ENCODE measurements around the gene RBMS1. TPM values are rescaled to one million over a fixed set of nuclear protein-coding genes. Genes with fewer than 3 reads are reported as not detected.

Gene RBMS1
- total and polyA plus RNA-seq, 2 of the 13 experiments (the other 11 are each of a cell fraction or from before 2014, with no cell fraction given) = 55.5 to 110 TPM

DNA sequence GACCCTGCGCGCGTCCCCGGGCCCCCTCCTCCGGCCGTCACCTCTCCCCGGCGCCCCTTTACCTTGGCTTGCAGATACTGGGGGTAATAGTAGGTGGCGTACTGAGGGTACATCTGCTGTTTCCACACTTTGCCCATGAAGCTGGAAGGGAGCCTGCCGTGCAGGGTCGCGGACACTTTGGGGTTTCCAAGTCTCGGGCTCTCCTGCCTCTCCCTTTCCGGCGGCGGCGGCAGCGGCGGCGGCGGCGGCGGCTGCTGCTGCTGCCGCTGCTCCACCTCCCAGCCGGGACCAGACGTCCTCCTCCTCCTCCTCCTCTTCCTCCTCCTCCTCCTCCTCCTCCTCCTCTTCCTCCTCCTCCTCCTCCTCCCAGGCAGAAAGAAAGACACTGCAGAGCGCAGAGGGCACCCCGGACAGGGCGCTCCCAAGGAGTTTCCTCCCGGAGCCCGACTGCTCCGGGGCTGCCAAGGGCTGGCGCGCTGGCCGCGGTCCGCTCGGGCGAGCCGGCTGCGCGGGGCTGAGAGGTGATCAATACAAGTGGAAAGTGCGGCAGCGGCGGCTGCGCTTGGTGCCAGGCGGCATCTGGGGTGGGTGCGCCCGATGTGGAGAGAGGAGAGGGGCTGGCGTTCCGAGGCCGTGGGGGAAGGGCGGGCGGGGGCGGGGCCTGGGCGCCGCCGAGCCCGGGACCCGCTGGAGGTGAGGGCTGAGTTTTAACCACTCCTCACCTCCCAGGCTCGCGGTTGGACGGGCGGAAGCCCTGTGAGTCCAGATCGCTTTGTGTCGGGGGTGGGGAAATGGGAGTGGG lies at the start of gene RBMS1 (continued):
- TF ChIP-seq, protein P1, sequence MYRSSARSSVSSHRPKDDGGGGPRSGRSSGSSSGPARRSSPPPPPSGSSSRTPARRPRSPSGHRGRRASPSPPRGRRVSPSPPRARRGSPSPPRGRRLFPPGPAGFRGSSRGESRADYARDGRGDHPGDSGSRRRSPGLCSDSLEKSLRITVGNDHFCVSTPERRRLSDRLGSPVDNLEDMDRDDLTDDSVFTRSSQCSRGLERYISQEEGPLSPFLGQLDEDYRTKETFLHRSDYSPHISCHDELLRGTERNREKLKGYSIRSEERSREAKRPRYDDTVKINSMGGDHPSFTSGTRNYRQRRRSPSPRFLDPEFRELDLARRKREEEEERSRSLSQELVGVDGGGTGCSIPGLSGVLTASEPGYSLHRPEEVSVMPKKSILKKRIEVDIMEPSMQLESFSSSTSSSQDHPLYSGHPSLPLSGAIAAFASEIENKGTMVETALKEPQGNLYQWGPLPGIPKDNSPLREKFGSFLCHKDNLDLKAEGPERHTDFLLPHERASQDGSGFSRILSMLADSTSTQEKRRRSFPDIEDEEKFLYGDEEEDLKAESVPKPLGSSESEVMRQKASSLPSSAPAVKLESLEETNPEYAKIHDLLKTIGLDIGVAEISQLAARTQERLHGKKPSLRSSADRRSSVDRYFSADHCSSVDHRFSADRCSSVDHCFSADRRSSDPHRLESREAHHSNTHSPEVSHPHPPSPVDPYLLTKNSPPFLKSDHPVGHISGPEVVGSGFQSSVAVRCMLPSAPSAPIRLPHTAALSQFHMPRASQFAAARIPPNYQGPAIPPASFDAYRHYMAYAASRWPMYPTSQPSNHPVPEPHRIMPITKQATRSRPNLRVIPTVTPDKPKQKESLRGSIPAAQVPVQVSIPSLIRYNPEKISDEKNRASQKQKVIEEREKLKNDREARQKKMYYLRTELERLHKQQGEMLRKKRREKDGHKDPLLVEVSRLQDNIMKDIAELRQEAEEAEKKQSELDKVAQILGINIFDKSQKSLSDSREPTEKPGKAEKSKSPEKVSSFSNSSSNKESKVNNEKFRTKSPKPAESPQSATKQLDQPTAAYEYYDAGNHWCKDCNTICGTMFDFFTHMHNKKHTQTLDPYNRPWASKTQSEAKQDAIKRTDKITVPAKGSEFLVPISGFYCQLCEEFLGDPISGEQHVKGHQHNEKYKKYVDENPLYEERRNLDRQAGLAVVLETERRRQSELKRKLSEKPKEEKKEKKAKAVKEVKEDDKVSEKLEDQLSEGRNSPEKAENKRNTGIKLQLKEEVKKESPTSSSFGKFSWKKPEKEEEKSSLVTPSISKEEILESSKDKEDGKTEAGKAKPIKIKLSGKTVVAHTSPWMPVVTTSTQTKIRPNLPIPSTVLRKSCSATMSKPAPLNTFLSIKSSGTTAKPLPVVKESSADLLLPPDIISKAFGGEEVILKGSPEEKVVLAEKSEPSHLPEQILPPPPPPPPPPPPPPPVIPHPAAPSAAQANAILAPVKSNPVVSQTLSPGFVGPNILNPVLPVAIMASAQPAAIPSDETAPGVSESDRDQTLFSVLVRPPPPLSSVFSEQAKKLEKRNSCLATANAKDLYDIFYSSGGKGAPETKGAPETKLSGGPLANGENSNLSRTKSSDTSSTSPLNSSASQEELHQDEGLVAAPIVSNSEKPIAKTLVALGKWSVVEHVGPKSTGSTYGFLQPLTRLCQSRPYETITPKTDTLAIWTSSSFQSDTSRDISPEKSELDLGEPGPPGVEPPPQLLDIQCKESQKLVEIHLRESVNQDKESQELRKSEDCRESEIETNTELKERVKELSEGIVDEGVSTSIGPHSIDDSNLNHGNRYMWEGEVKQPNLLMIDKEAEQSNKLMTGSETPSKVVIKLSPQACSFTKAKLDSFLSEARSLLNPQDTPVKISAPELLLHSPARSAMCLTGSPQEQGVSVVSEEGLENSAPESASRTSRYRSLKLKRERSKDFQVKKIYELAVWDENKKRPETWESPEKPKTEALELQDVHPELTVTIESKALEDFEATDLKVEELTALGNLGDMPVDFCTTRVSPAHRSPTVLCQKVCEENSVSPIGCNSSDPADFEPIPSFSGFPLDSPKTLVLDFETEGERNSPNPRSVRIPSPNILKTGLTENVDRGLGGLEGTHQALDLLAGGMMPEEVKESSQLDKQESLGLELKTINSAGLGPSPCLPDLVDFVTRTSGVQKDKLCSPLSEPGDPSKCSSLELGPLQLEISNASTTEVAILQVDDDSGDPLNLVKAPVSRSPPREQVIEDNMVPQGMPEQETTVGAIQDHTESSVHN (CRISPR knock-in tag; IDR thresholded peaks at IDR 0.05) = no peak
- TF ChIP-seq, protein P2, sequence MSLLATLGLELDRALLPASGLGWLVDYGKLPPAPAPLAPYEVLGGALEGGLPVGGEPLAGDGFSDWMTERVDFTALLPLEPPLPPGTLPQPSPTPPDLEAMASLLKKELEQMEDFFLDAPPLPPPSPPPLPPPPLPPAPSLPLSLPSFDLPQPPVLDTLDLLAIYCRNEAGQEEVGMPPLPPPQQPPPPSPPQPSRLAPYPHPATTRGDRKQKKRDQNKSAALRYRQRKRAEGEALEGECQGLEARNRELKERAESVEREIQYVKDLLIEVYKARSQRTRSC (CRISPR knock-in tag; IDR thresholded peaks at IDR 0.05; ENCODE audit: low read depth) = no peak
- TF ChIP-seq ZNF629 (CRISPR knock-in tag; conservative IDR thresholded peaks at IDR 0.05) (no peak), ZMAT3 (CRISPR knock-in tag; conservative IDR thresholded peaks at IDR 0.05) (0 out of 2 replicates have a peak, but pooled peaks have one; percentile 46), NR2F1 (CRISPR knock-in tag; IDR thresholded peaks at IDR 0.05) (no peak), ZNF572 (CRISPR knock-in tag; IDR thresholded peaks at IDR 0.05) (peak; percentile 41; the same call in 1 of the 2 replicates), JUN (CRISPR knock-in tag; IDR thresholded peaks at IDR 0.05) (no peak), HNRNPL (IDR thresholded peaks at IDR 0.05; ENCODE audit: low read depth, low read length) (no peak), NRL (CRISPR knock-in tag; IDR thresholded peaks at IDR 0.05; ENCODE audit: borderline replicate concordance) (peak; percentile 43; the same call in 1 of the 2 replicates), ZNF143 (CRISPR knock-in tag; IDR thresholded peaks at IDR 0.05) (no peak)
- TF ChIP-seq, protein P3, sequence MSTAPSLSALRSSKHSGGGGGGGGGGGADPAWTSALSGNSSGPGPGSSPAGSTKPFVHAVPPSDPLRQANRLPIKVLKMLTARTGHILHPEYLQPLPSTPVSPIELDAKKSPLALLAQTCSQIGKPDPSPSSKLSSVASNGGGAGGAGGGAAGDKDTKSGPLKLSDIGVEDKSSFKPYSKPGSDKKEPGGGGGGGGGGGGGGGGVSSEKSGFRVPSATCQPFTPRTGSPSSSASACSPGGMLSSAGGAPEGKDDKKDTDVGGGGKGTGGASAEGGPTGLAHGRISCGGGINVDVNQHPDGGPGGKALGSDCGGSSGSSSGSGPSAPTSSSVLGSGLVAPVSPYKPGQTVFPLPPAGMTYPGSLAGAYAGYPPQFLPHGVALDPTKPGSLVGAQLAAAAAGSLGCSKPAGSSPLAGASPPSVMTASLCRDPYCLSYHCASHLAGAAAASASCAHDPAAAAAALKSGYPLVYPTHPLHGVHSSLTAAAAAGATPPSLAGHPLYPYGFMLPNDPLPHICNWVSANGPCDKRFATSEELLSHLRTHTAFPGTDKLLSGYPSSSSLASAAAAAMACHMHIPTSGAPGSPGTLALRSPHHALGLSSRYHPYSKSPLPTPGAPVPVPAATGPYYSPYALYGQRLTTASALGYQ (CRISPR knock-in tag; IDR thresholded peaks at IDR 0.05) = no peak
- TF ChIP-seq, protein P4, sequence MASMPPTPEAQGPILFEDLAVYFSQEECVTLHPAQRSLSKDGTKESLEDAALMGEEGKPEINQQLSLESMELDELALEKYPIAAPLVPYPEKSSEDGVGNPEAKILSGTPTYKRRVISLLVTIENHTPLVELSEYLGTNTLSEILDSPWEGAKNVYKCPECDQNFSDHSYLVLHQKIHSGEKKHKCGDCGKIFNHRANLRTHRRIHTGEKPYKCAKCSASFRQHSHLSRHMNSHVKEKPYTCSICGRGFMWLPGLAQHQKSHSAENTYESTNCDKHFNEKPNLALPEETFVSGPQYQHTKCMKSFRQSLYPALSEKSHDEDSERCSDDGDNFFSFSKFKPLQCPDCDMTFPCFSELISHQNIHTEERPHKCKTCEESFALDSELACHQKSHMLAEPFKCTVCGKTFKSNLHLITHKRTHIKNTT (CRISPR knock-in tag; IDR thresholded peaks at IDR 0.05) = no peak
- TF ChIP-seq, protein P5, sequence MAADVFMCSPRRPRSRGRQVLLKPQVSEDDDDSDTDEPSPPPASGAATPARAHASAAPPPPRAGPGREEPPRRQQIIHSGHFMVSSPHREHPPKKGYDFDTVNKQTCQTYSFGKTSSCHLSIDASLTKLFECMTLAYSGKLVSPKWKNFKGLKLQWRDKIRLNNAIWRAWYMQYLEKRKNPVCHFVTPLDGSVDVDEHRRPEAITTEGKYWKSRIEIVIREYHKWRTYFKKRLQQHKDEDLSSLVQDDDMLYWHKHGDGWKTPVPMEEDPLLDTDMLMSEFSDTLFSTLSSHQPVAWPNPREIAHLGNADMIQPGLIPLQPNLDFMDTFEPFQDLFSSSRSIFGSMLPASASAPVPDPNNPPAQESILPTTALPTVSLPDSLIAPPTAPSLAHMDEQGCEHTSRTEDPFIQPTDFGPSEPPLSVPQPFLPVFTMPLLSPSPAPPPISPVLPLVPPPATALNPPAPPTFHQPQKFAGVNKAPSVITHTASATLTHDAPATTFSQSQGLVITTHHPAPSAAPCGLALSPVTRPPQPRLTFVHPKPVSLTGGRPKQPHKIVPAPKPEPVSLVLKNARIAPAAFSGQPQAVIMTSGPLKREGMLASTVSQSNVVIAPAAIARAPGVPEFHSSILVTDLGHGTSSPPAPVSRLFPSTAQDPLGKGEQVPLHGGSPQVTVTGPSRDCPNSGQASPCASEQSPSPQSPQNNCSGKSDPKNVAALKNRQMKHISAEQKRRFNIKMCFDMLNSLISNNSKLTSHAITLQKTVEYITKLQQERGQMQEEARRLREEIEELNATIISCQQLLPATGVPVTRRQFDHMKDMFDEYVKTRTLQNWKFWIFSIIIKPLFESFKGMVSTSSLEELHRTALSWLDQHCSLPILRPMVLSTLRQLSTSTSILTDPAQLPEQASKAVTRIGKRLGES (CRISPR knock-in tag; IDR thresholded peaks at IDR 0.05; ENCODE audit: borderline replicate concordance) = no peak

Measured in HepG2 (cell line).